ENCODE results near the gene DRC7. TPM values are rescaled to one million over a fixed set of nuclear protein-coding genes. Genes with fewer than 3 reads are reported as not detected.

The DRC7 gene
- total and polyA plus RNA-seq, 7 donors: not detected

DNA sequence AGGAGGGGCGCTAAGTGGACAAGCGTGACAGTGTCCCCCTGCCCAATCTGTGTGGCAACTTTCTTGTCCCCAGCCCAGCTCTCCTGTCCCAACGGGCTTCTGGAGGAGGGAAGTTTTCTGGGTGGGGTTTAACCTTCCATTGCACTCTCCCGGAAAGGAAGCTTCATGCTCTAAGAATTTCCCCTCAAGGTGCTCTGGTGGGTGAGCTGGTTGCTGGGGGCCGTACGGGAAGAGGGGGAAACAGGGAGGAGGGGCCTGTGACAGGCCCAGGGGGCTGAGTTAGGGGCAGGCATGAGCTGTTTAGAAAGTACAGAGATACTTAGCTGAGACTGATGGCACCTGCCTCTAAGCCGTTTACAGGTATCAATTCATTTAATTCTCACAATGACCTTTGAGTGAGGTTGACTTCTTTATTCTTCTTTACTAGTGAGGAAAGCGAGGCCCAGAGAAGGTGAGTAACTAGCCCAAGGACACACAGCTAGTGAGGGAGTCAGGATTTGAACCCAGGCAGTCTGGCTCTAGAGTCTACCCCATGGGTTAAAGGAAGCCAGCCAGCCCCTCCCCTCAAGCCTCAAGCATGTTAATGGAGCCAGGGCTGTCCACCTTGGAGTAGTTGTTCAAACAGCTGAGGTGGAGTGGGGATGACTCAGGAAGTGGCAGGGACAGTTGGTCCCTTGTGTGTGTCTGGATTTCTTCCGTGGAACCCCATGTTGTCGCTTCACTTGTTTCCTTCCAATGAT lies 47.3 kb upstream of the DRC7 start:
- TF ChIP-seq EP300 (IDR thresholded peaks at IDR 0.05) (no peak), CTCF (IDR thresholded peaks at IDR 0.05) (no peak), POLR2A (IDR thresholded peaks at IDR 0.05) (no peak), POLR2AphosphoS5 (IDR thresholded peaks at IDR 0.05) (no peak)
- no peak overlapping the region for H3K4me3 ChIP-seq
- peak overlapping the region; percentile 10 to 53 (median 26) for H3K27ac ChIP-seq
- intact Hi-C loops (cut with DNase I): loop anchor here (5.0 kb wide), 1 partner anchor 70 kb away; no protein-coding TSS in a partner anchor
- WGBS, 2 donors: 60 to 69% methylated on average over 10 of the region's 10 CpGs
- H3K27me3 ChIP-seq: peaks cover 0 to 10% (median 0%) of the 10 kb centered on the region in 3 donors
- DNase-seq: no peak
- H3K9me3 ChIP-seq: no peaks in the 10 kb centered on the region
- no peaks in the 10 kb centered on the region for H3K36me3 ChIP-seq
- H3K4me1 ChIP-seq: no peaks in the 10 kb centered on the region

- no peak for DNase-seq
- Histone ChIP-seq H3K27ac (peak overlapping the region in 2 of 4 donors; percentile 35 to 53), H3K4me1 (no peaks in the 10 kb centered on the region), H3K27me3 (peaks cover 0 to 10% (median 0%) of the 10 kb centered on the region in 3 donors), H3K36me3 (no peaks in the 10 kb centered on the region), H3K4me3 (no peak overlapping the region), H3K9me3 (no peaks in the 10 kb centered on the region)
- WGBS, 2 donors: 62 to 82% methylated on average over 5 of the region's 5 CpGs
- no peak for TF ChIP-seq POLR2AphosphoS5 (IDR thresholded peaks at IDR 0.05)
- TF ChIP-seq CTCF (IDR thresholded peaks at IDR 0.05): no peak
- TF ChIP-seq EP300 (IDR thresholded peaks at IDR 0.05): no peak
- TF ChIP-seq POLR2A (IDR thresholded peaks at IDR 0.05): no peak
- intact Hi-C loops (cut with DNase I): loop anchor here (2.0 to 5.0 kb wide), 2 partner anchors 57 to 71 kb away; no protein-coding TSS in a partner anchor
Observed at GRCh38 chr16:57648125-57648524, 46.5 kb upstream of the DRC7 start.

- WGBS, 2 donors: 44 to 45% methylated on average over 18 of the region's 18 CpGs
- Histone ChIP-seq H3K27me3 (peaks cover 0 to 10% (median 0%) of the 10 kb centered on the region in 3 donors), H3K36me3 (no peaks in the 10 kb centered on the region), H3K4me3 (no peak overlapping the region), H3K4me1 (no peaks in the 10 kb centered on the region), H3K9me3 (no peaks in the 10 kb centered on the region), H3K27ac (peak overlapping the region in 1 of 4 donors; percentile 53)
- intact Hi-C loops (cut with DNase I): loop anchor here (2.0 to 5.0 kb wide), 2 partner anchors 58 to 72 kb away; no protein-coding TSS in a partner anchor
- no peak for TF ChIP-seq EP300 (IDR thresholded peaks at IDR 0.05)
- no peak for TF ChIP-seq POLR2A (IDR thresholded peaks at IDR 0.05)
- TF ChIP-seq CTCF (IDR thresholded peaks at IDR 0.05): peak; percentile 60 to 98 (median 93)
- TF ChIP-seq POLR2AphosphoS5 (IDR thresholded peaks at IDR 0.05): no peak
- DNase-seq: peak; percentile 79
Observed at GRCh38 chr16:57648581-57649442, 45.8 kb upstream of the DRC7 start.

DNA sequence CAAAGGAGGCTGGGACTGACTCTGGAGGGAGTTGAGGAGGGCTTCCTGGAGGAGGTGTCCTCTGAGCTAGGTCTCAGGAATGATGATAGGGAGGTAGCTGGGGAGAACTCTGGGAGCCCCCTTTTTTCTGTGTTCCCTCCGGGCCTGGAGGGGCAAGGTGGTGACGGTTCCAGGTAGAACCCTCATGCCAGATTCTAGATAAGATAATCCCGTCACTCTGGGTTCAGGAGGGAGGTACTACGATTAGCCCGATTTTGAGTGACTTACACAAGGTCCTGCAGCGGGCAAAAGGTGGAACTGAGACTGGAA lies 45.2 kb upstream of the DRC7 start:
- H3K4me3 ChIP-seq: no peak overlapping the region
- no peak for TF ChIP-seq POLR2A (IDR thresholded peaks at IDR 0.05)
- TF ChIP-seq CTCF (IDR thresholded peaks at IDR 0.05): no peak
- TF ChIP-seq POLR2AphosphoS5 (IDR thresholded peaks at IDR 0.05): no peak
- TF ChIP-seq EP300 (IDR thresholded peaks at IDR 0.05): no peak
- DNase-seq: no peak
- H3K4me1 ChIP-seq: no peaks in the 10 kb centered on the region
- no peak overlapping the region for H3K27ac ChIP-seq
- no peaks in the 10 kb centered on the region for H3K36me3 ChIP-seq
- 87% methylated on average over 6 of the region's 6 CpGs for WGBS, 2 donors
- H3K9me3 ChIP-seq: no peaks in the 10 kb centered on the region
- H3K27me3 ChIP-seq: peaks cover 0 to 10% (median 0%) of the 10 kb centered on the region in 3 donors
- intact Hi-C loops (cut with DNase I): loop anchor here (2.0 to 5.0 kb wide), 2 partner anchors 59 to 72 kb away; no protein-coding TSS in a partner anchor
